ENCODE measurements around the gene VSIG4.

VSIG4 gene

DNA sequence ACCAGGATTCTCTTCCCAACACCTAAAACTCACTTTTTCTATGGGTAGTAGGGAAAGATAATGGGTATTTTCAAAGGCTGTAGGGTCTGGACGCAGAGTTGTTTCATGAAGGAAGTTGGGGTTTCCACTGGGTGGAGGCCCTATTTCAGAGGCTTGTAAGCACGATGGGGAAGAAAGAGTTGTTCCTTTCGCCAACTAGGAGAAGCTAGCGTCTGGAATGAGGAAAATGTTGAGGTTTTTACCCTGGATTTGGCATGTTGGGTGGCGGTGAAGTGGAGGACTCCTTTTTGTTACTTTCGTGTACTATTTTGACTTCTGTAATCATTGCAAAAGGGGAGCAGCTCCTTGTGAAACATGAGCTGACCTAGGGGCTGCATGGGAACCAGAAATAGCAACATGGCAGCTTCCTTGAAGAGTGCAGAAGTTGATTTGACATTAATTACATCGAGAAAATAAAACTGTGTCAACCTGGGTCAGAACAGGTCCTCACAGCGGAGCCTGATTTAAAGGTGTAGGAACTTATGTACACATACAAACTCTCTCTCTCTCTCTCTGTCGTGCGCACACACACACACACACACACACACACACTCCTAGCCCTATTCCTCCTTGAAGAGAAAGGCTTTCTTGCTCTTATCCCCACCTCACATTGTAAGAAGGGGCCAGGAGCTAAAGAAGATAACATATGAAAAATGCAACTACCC is 19.1 kb downstream of the VSIG4 start:
- H3K4me3 ChIP-seq (ENCODE audit: low read length), result no peak overlapping the region
- no peak for DNase-seq (ENCODE audit: low read depth)
- TF ChIP-seq, protein P1, sequence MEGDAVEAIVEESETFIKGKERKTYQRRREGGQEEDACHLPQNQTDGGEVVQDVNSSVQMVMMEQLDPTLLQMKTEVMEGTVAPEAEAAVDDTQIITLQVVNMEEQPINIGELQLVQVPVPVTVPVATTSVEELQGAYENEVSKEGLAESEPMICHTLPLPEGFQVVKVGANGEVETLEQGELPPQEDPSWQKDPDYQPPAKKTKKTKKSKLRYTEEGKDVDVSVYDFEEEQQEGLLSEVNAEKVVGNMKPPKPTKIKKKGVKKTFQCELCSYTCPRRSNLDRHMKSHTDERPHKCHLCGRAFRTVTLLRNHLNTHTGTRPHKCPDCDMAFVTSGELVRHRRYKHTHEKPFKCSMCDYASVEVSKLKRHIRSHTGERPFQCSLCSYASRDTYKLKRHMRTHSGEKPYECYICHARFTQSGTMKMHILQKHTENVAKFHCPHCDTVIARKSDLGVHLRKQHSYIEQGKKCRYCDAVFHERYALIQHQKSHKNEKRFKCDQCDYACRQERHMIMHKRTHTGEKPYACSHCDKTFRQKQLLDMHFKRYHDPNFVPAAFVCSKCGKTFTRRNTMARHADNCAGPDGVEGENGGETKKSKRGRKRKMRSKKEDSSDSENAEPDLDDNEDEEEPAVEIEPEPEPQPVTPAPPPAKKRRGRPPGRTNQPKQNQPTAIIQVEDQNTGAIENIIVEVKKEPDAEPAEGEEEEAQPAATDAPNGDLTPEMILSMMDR (conservative IDR thresholded peaks at IDR 0.05; ENCODE audit: low read length), result no peak

DNA sequence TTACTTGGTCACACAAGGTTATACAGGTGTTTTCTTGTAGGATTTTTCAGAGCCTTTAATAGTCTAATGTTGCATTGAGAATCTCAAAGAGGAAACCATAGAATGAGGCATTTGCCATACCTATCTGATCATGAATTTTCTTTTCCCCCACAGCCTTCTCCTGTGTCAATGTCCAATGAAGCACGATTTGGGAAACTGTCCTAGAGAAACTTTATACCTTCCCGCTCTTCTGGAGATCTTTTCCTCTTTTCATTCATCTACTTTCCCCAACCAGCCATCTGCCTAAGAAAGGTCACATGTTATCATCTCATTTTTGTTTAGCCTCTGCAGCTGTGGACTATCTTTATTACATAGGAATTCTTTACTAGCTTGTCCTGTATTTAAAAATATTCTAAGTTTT is 19.9 kb downstream of the VSIG4 start:
- no peak overlapping the region for H3K4me3 ChIP-seq (ENCODE audit: low read length)
- no peak for DNase-seq (ENCODE audit: low read depth)

DNA sequence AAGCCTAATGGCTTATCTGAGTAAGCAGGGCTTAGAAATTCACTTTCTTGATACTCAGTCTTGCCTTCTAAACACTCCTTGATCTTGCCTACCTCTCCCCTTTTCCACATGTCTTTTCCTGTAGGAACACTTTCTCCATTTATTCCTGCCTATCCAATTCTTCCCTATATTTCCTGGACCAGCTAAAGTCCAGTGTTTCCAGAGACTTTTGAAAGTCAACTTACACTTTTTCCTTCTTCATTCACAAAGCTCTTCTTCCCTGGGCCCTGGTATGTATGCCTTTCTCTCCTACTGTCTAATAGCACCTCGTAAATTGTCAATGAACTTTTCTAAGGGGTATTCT is 20.6 kb downstream of the VSIG4 start:
- no peak overlapping the region for H3K4me3 ChIP-seq (ENCODE audit: low read length)
- TF ChIP-seq, protein P1 (conservative IDR thresholded peaks at IDR 0.05; ENCODE audit: low read length), result no peak
- DNase-seq (ENCODE audit: low read depth), result no peak

More for the DNA sequence above, 19.9 kb downstream of the VSIG4 start:
- TF ChIP-seq, protein P1 (conservative IDR thresholded peaks at IDR 0.05; ENCODE audit: low read length), result no peak

DNA sequence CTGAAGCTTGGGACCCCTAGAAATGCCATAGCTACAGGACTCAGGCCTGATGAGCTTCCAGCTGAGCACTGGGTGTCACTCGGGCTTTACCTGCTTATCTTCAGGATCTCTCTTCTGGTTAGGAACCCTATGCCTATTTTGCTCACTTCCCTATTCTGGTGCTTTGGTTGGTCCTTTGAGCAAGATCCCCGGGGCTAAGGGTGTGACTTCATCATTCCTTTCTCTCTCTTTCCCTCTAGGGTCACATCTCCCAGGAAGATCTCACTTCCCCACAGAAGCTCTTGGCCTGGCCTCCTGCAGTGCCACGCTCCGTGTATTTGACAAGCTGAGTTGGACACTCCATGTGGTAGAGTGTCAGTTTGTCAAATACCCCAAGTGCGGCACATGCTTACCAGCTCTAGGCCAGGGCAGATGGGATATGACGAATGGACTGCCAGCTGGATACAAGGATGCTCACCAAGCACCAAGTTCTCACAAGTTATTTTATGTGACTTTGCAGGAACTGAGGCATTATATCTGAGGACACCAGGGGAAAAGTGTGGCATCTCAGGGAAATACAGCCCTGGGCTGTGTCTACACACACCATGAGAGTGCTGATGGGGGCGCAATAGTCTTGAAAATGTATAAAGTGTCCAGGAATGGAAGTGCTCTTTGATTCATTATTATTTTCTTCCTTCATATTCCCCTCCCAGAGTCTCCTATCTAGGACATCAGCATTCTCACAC is 21.1 kb downstream of the VSIG4 start:
- H3K4me3 ChIP-seq (ENCODE audit: low read length), result no peak overlapping the region
- TF ChIP-seq, protein P1 (conservative IDR thresholded peaks at IDR 0.05; ENCODE audit: low read length), result no peak
- no peak for DNase-seq (ENCODE audit: low read depth)

DNA sequence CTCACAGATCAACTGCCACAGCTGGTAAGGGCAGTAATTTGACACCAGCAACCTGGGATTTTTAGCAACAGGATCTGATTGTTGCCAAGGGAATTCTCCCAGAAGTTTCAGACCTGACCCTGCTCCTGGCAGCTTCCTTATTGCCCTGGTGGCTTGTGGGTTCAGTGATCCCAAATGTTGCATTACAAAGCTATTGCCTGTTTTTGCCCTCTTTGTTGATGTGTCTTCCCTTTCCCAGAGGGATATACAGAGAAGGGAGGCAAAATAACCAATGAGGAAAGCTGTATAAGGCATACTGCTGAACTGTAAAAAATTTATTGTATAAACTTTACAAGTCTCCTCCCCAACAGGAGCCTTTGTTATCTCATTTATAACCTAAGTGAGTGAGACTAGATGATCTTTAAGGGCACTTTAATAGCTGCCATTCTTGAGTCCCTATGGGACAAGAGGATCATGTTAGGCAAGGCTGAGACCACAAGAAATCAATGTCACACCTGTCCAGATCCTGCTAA is 22.2 kb downstream of the VSIG4 start:
- TF ChIP-seq, protein P1 (conservative IDR thresholded peaks at IDR 0.05; ENCODE audit: low read length), result no peak
- DNase-seq (ENCODE audit: low read depth), result no peak
- H3K4me3 ChIP-seq (ENCODE audit: low read length), result no peak overlapping the region

DNA sequence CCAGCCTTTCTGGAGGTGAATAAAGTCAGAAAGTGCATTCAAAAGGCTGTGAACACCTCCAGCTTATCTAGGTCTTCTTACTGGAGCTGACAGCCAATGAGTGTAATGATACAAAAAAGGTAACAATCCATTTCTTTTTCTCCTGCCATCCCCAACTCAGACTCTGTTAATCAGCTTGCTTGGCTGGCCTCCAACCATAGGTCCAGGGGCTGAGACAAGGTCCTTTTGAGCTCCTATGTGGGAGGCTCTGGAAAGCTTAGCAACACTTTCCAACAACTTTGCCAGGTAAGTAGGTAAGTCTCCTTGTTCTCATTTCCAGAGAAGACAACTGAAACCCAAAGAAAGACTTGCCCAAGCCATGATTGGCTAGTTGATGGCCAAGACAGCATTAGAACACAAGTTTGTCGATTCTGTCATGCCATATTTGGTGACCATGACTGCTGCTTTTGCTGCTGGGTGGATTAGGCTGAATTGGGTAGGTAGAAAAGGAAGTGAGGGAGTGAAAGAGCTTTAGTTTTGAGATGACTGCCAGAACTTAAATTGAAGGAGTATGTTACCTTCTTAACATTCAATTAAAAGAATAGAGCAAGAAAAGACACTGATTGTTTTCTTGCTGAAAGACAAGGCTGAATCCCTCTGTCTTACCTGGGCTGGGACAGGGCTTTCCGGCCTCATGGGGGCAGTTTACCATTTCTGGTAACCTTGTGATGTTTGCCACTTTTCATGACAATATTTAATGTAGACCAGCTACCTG is 22.8 kb downstream of the VSIG4 start:
- DNase-seq (ENCODE audit: low read depth), result no peak
- no peak overlapping the region for H3K4me3 ChIP-seq (ENCODE audit: low read length)

More for the DNA sequence above, 22.8 kb downstream of the VSIG4 start:
- TF ChIP-seq, protein P1 (conservative IDR thresholded peaks at IDR 0.05; ENCODE audit: low read length), result no peak
